HG03175 (cell line): ENCODE data around the gene ST6GALNAC6.
"Not testable (repeated sequence)": the region's sequence is repeated elsewhere in the genome, so short reads cannot be mapped to it uniquely, and the experiment has no call there.

Experiments used
- ATAC-seq: cut with Tn5 transposase; IDR thresholded peaks from one replicate; pipeline ENCODE4 v1.9.1; 2021; ENCODE audit warnings: mild to moderate bottlenecking, moderate library complexity; ENCODE audit not compliant: unreplicated experiment

The ST6GALNAC6 gene

GRCh38 chr9:127838375-127839078 is 60.9 kb downstream of the ST6GALNAC6 start:
- ATAC-seq = no peak

DNA sequence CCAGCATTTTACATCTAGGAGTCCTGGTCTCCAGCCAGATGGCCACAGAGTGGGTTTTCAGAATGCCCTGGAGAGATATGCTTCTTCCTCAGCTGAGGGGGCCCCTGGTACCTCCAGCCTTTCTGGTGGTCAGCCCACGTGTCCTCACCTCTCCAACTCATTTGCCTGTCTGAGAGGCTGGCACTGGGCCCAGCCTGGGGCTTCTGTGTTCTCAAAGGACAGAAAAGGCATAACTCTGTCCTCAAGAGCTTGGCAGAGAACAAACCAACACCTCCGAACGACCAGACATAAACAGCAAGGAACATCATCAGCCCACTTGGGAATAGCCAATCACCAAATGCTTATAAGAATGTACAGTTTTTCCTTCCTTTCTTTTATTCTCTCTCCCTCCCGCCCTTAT is 62.1 kb downstream of the ST6GALNAC6 start:
- no peak for ATAC-seq

DNA sequence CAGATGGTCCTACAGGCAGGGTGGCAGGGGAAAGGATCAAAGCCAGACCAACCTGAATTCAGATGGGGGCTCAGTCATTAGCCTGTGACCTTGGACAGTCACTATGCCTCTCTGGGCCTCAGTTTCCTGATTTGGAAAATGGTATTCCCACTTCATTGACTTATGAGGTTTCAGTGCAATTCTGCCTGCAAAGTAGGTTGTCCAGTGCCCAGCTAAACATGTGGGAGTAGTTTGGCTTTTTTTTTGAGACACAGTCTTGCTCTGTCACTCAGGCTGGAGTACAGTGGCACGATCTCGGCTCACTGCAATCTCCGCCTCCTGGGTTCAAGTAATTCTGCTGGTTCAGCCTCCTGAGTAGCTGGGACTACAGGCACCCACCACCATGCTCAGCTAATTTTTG is 62.8 kb downstream of the ST6GALNAC6 start:
- ATAC-seq = not testable (repeated sequence)

- no peak for ATAC-seq
Observed at GRCh38 chr9:127835991-127836516, 63.3 kb downstream of the ST6GALNAC6 start.
